ENCODE measurements around the gene ZNF217.
"Not testable (repeated sequence)": the region's sequence is repeated elsewhere in the genome, so short reads cannot be mapped to it uniquely, and the experiment has no call there.

The ZNF217 gene

DNA sequence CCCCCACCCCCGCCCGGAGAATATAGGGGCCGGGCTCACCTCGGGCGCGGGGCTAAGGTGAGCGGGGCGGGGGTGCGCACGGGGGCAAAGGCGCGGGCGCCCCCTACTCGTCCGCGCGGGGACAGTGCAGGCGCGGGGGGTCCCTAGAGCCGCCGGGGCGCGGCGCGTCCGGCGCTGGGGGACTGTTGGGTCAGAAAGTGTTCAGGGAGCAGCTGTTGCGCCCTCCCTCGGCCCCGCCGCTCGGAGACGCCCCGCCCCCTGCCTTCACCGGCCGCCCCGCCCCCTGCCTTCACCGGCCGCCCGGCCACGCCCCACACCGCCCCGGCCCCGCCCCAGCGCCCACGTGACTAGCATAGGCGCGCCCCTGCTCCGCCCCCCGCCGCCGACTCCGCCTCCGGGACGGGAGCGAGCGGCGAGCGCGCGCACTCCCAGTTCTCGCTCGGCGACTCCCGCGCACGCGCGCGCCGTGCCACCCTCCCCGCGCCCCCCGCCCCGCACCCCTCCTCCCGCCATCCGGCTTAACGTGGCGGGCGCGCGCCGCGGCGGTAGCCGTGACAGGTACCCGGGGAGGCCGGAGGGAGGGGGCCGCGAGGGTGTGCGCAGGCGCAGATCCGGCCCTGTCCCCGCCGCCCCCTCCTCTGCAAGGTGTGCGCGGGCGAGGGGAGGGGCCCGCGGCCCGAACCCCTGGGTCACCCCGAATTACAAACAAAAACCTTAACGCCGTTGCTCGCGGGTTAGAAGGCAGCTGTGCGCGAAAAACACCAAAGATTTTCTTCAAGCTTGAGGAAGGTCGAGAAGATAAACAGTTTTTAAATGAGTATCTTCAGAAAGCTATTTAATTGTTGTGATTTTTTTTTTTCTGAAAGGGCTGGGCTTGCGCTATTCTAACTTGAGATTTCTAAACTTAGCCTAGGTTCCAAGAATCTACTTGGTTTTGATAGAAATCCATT lies 704 bp upstream of the ZNF217 start:
- Histone ChIP-seq H3K79me2 (ENCODE audit: control insufficient read depth, low read length) (peaks cover 44% of the 10 kb centered on the region), H3K9me2 (replicated peaks; ENCODE audit: control insufficient read depth, low read length) (no peaks in the 10 kb centered on the region), H3K27ac (ENCODE audit: low read depth, low read length) (peak overlapping the region; percentile 95), H3K4me1 (ENCODE audit: control insufficient read depth, low read length) (peaks cover 42% of the 10 kb centered on the region), H3K36me3 (ENCODE audit: control insufficient read depth, low read length) (peaks cover 8% of the 10 kb centered on the region), H4K20me1 (ENCODE audit: control insufficient read depth, insufficient read depth, low read depth, low read length) (no peaks in the 10 kb centered on the region), H3K4me3 (ENCODE audit: low read length) (peak overlapping the region; percentile 92), H3F3A (ENCODE audit: control insufficient read depth, insufficient read depth) (peaks cover 32% of the 10 kb centered on the region), H3K4me2 (ENCODE audit: low read length) (peak overlapping the region; percentile 70), H3K9me3 (ENCODE audit: control insufficient read depth, insufficient read depth, low read length) (no peaks in the 10 kb centered on the region), H3K27me3 (ENCODE audit: control insufficient read depth, low read length) (no peaks in the 10 kb centered on the region)
- TF ChIP-seq, protein P1, sequence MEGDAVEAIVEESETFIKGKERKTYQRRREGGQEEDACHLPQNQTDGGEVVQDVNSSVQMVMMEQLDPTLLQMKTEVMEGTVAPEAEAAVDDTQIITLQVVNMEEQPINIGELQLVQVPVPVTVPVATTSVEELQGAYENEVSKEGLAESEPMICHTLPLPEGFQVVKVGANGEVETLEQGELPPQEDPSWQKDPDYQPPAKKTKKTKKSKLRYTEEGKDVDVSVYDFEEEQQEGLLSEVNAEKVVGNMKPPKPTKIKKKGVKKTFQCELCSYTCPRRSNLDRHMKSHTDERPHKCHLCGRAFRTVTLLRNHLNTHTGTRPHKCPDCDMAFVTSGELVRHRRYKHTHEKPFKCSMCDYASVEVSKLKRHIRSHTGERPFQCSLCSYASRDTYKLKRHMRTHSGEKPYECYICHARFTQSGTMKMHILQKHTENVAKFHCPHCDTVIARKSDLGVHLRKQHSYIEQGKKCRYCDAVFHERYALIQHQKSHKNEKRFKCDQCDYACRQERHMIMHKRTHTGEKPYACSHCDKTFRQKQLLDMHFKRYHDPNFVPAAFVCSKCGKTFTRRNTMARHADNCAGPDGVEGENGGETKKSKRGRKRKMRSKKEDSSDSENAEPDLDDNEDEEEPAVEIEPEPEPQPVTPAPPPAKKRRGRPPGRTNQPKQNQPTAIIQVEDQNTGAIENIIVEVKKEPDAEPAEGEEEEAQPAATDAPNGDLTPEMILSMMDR (IDR thresholded peaks at IDR 0.05; ENCODE audit: low read depth, low read length, poor library complexity, severe bottlenecking): peak; percentile 56
- TF ChIP-seq EZH2phosphoT487 (IDR thresholded peaks at IDR 0.05; ENCODE audit: borderline replicate concordance, low read length): no peak

DNA sequence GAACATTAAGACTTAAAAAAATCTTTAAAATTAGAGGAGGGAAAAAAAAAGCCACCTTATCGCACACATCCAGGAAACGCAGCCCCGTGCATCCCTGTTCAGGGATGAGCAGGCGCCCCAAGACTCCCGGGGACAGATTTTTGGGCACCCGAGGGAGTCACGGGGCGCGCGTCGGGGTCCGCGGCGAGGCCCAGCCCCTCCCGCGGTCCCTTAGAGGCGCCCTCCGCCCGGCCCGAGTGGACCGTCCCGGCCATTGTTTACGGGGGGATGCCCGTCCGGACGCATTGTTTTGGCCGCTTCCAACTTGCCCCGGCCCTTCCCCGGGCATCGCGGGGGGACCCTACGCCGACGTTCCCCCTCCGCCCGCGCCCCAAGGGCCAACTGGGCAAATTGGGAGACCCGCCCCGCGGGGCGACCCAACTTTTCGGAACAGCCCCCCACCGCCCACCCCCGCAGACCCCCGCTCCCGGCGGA lies 610 bp downstream of the ZNF217 start:
- Histone ChIP-seq H3K4me1 (ENCODE audit: control insufficient read depth, low read length) (peaks cover 52% of the 10 kb centered on the region), H3K79me2 (ENCODE audit: control insufficient read depth, low read length) (peaks cover 57% of the 10 kb centered on the region), H3K9me3 (ENCODE audit: control insufficient read depth, insufficient read depth, low read length) (no peaks in the 10 kb centered on the region), H3K27me3 (ENCODE audit: control insufficient read depth, low read length) (no peaks in the 10 kb centered on the region), H3F3A (ENCODE audit: control insufficient read depth, insufficient read depth) (peaks cover 32% of the 10 kb centered on the region), H4K20me1 (ENCODE audit: control insufficient read depth, insufficient read depth, low read depth, low read length) (no peaks in the 10 kb centered on the region), H3K27ac (ENCODE audit: low read depth, low read length) (peak overlapping the region; percentile 95), H3K4me2 (ENCODE audit: low read length) (peak overlapping the region; percentile 95), H3K9me2 (replicated peaks; ENCODE audit: control insufficient read depth, low read length) (no peaks in the 10 kb centered on the region), H3K36me3 (ENCODE audit: control insufficient read depth, low read length) (peaks cover 8% of the 10 kb centered on the region), H3K4me3 (ENCODE audit: low read length) (peak overlapping the region; percentile 92)
- no peak for TF ChIP-seq EZH2phosphoT487 (IDR thresholded peaks at IDR 0.05; ENCODE audit: borderline replicate concordance, low read length)
- TF ChIP-seq, protein P1 (IDR thresholded peaks at IDR 0.05; ENCODE audit: low read depth, low read length, poor library complexity, severe bottlenecking): no peak

DNA sequence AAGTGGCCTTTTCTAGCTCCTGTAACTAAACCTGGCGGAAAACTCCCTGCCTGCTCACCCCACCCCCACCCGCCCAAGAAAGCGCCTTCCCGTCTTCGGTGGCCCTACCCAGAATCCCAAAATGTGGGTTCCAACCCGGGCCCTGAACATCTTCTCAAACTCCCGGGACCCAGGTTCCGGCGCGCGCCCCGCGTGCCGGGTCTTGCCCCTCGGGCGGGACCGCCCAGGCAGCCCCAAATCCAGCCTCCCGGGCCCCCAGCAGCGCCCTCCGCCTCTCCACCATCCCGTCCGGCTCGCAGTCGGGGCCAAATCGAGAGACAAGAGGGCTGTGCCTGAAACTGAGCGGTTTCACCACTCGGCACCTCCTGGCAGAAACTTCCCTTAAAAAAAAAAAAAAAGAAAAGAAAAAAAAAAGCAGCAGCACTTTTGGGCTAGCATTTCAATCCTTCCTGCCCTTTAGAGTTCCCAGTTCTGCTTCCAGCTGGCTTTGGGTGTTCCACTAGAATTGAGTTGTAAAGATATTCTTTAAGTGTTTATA lies 1.1 kb downstream of the ZNF217 start:
- H3K9me2 ChIP-seq (replicated peaks; ENCODE audit: control insufficient read depth, low read length); H3K36me3 ChIP-seq (ENCODE audit: control insufficient read depth, low read length); H3K9me3 ChIP-seq (ENCODE audit: control insufficient read depth, insufficient read depth, low read length); H4K20me1 ChIP-seq (ENCODE audit: control insufficient read depth, insufficient read depth, low read depth, low read length); H3K27me3 ChIP-seq (ENCODE audit: control insufficient read depth, low read length): not testable (repeated sequence)
- peak overlapping the region; percentile 95 for H3K4me2 ChIP-seq (ENCODE audit: low read length)
- H3K4me3 ChIP-seq (ENCODE audit: low read length): peak overlapping the region; percentile 92
- H3K27ac ChIP-seq (ENCODE audit: low read depth, low read length): peak overlapping the region; percentile 95
- H3K79me2 ChIP-seq (ENCODE audit: control insufficient read depth, low read length): peaks cover 61% of the 10 kb centered on the region
- peaks cover 55% of the 10 kb centered on the region for H3K4me1 ChIP-seq (ENCODE audit: control insufficient read depth, low read length)
- peaks cover 29% of the 10 kb centered on the region for H3F3A ChIP-seq (ENCODE audit: control insufficient read depth, insufficient read depth)

DNA sequence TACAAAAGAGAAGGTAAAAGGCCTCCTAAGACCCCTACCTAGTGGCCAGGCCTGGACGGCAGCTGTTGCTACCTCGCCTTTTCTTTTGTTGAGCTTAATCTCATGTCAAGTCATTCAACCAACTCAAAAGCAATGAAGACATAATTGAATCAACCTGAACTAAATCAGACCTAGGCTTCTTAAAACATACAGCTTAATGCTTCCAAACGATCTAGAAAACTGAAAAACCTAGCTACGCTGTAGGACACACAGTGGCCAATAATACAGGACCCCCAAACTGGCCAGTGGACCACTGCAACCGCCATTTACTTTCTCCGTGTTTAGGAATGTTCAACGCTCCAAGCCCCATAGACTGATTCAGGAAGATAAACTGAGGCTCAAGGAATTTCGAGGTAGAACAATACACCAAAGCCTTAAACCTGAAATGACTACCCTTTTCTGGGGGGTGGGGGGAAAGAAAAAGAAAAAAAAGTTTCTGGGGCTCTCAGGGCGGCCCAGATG lies 1.6 kb downstream of the ZNF217 start:
- not testable (repeated sequence) for H3K27me3 ChIP-seq (ENCODE audit: control insufficient read depth, low read length); H4K20me1 ChIP-seq (ENCODE audit: control insufficient read depth, insufficient read depth, low read depth, low read length); H3K9me3 ChIP-seq (ENCODE audit: control insufficient read depth, insufficient read depth, low read length); H3K9me2 ChIP-seq (replicated peaks; ENCODE audit: control insufficient read depth, low read length)
- H3F3A ChIP-seq (ENCODE audit: control insufficient read depth, insufficient read depth): peaks cover 25% of the 10 kb centered on the region
- peak overlapping the region; percentile 95 for H3K4me2 ChIP-seq (ENCODE audit: low read length)
- H3K4me3 ChIP-seq (ENCODE audit: low read length): peak overlapping the region; percentile 92
- peaks cover 60% of the 10 kb centered on the region for H3K4me1 ChIP-seq (ENCODE audit: control insufficient read depth, low read length)
- H3K27ac ChIP-seq (ENCODE audit: low read depth, low read length): peak overlapping the region; percentile 95
- H3K36me3 ChIP-seq (ENCODE audit: control insufficient read depth, low read length): peaks cover 10% of the 10 kb centered on the region
- peaks cover 66% of the 10 kb centered on the region for H3K79me2 ChIP-seq (ENCODE audit: control insufficient read depth, low read length)

DNA sequence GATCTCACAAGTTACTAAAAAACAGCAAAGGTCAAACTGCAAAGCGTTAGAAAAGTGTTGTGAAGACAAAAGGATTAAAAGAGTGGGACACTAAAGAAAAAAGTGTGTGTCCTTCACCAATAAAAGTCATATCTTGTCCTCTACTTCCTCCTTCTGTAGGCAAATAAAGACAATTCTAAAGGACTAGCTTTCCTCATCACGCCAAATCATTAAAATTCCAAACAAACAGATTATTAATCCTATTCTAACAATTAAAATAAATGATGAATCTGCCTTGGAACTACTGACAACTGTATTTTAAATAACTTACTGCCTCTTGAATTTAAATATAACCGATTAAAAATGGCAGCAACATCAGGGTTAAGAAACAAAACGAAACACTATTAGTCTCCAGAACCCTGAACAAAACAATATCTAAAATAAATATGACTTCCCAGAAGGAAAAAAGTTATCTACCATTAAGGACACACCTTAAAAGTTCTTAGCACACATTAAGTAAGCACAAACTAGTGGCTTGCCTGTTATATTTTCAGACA lies 2.4 kb downstream of the ZNF217 start:
- not testable (repeated sequence) for H4K20me1 ChIP-seq (ENCODE audit: control insufficient read depth, insufficient read depth, low read depth, low read length); H3K27me3 ChIP-seq (ENCODE audit: control insufficient read depth, low read length); H3K9me2 ChIP-seq (replicated peaks; ENCODE audit: control insufficient read depth, low read length); H3K9me3 ChIP-seq (ENCODE audit: control insufficient read depth, insufficient read depth, low read length)
- Histone ChIP-seq H3F3A (ENCODE audit: control insufficient read depth, insufficient read depth) (peaks cover 20% of the 10 kb centered on the region), H3K36me3 (ENCODE audit: control insufficient read depth, low read length) (peaks cover 14% of the 10 kb centered on the region), H3K79me2 (ENCODE audit: control insufficient read depth, low read length) (peaks cover 73% of the 10 kb centered on the region), H3K4me2 (ENCODE audit: low read length) (peak overlapping the region; percentile 95), H3K27ac (ENCODE audit: low read depth, low read length) (peak overlapping the region; percentile 95), H3K4me1 (ENCODE audit: control insufficient read depth, low read length) (peaks cover 63% of the 10 kb centered on the region), H3K4me3 (ENCODE audit: low read length) (peak overlapping the region; percentile 92)

DNA sequence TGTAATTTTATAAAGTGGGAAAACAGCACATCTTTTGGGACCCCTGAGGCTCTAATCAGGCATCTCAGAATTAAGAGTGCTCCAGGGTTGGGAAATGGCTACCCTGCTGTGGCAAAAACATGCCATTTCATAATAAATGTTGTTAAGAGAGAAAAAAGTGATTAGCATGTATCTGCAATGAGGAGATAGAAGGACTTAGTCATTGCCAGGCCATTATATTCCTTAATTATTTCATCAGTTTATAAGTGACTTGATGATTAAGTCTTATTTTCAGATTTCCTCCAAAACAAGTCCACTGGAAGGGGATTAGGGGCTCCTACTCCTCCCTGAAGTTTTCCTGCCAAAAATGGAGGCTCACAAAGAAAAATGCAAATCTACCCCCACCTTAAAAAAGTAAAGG lies 3.0 kb downstream of the ZNF217 start:
- Histone ChIP-seq H3K4me2 (ENCODE audit: low read length) (peak overlapping the region; percentile 95), H3F3A (ENCODE audit: control insufficient read depth, insufficient read depth) (peaks cover 20% of the 10 kb centered on the region), H3K27ac (ENCODE audit: low read depth, low read length) (peak overlapping the region; percentile 95), H3K79me2 (ENCODE audit: control insufficient read depth, low read length) (peaks cover 80% of the 10 kb centered on the region), H3K4me3 (ENCODE audit: low read length) (peak overlapping the region; percentile 92), H3K36me3 (ENCODE audit: control insufficient read depth, low read length) (peaks cover 15% of the 10 kb centered on the region), H3K4me1 (ENCODE audit: control insufficient read depth, low read length) (peaks cover 63% of the 10 kb centered on the region)
- not testable (repeated sequence) for H3K27me3 ChIP-seq (ENCODE audit: control insufficient read depth, low read length); H3K9me2 ChIP-seq (replicated peaks; ENCODE audit: control insufficient read depth, low read length); H4K20me1 ChIP-seq (ENCODE audit: control insufficient read depth, insufficient read depth, low read depth, low read length); H3K9me3 ChIP-seq (ENCODE audit: control insufficient read depth, insufficient read depth, low read length)
